GM18861 (cell line): ENCODE measurements around the gene PER1.

Experiments used
- ATAC-seq: cut with Tn5 transposase; IDR thresholded peaks from one replicate; pipeline ENCODE4 v1.9.1; 2021; ENCODE audit not compliant: unreplicated experiment

PER1 gene

GRCh38 chr17:8142887-8143580 is 9.2 kb downstream of the PER1 start:
- ATAC-seq, result no peak

GRCh38 chr17:8142158-8142886 is 9.9 kb downstream of the PER1 start:
- ATAC-seq, result no peak

- ATAC-seq, result no peak
Measured at GRCh38 chr17:8141741-8142140, 10.5 kb downstream of the PER1 start.

GRCh38 chr17:8141045-8141444 is 11.2 kb downstream of the PER1 start:
- ATAC-seq, result no peak

- no peak for ATAC-seq
Measured at GRCh38 chr17:8140065-8141029, 11.9 kb downstream of the PER1 start.

- ATAC-seq, result peak; percentile 68
Measured at GRCh38 chr17:8138672-8139371, 13.4 kb downstream of the PER1 start.

- no peak for ATAC-seq
Measured at GRCh38 chr17:8138374-8138671, 13.9 kb downstream of the PER1 start.

- ATAC-seq, result no peak
Measured at GRCh38 chr17:8137645-8138373, 14.4 kb downstream of the PER1 start.

- ATAC-seq, result no peak
Measured at GRCh38 chr17:8133941-8134340, 18.3 kb downstream of the PER1 start.

- no peak for ATAC-seq
Measured at GRCh38 chr17:8133399-8133798, 18.8 kb downstream of the PER1 start.

- no peak for ATAC-seq
Measured at GRCh38 chr17:8131844-8132441, 20.3 kb downstream of the PER1 start.

- no peak for ATAC-seq
Measured at GRCh38 chr17:8128125-8128784, 23.9 kb downstream of the PER1 start.

- ATAC-seq, result no peak
Measured at GRCh38 chr17:8126491-8127066, 25.6 kb downstream of the PER1 start.

GRCh38 chr17:8125947-8126490 is 26.2 kb downstream of the PER1 start:
- no peak for ATAC-seq

- no peak for ATAC-seq
Measured at GRCh38 chr17:8125154-8125946, 26.9 kb downstream of the PER1 start.

- no peak for ATAC-seq
Measured at GRCh38 chr17:8124350-8125153, 27.7 kb downstream of the PER1 start.

- ATAC-seq, result no peak
Measured at GRCh38 chr17:8123695-8124349, 28.4 kb downstream of the PER1 start, which contains the start of gene HES7. HES7 (minus strand) TSS chr17:8124106; CDS start chr17:8124084, 22 bp downstream.
